Left renal cortex interstitium (tissue), 4 donors: ENCODE measurements around the gene GBE1. TPM values are rescaled to one million over a fixed set of nuclear protein-coding genes. Genes with fewer than 3 reads are reported as not detected.

Experiments used
- DNase-seq, 4 donors: peaks; one replicate each; pipeline ENCODE4 v3.0.0-alpha.2; 2013; ENCODE audit warnings: low read depth in 4 of 4, low spot score in 2 of 4, missing footprints in 1 of 4
- polyA plus RNA-seq, 4 donors: library from polyadenylated mRNA; unstranded; fragments of 120-200 nt; gene quantifications; one replicate each; pipeline ENCODE4 v1.2.1, GENCODE V29; 2013; ENCODE audit not compliant: insufficient read length in 4 of 4

GBE1 gene
- polyA plus RNA-seq, 4 donors, result 26.1 to 34.7 (median 28.8) TPM

DNA sequence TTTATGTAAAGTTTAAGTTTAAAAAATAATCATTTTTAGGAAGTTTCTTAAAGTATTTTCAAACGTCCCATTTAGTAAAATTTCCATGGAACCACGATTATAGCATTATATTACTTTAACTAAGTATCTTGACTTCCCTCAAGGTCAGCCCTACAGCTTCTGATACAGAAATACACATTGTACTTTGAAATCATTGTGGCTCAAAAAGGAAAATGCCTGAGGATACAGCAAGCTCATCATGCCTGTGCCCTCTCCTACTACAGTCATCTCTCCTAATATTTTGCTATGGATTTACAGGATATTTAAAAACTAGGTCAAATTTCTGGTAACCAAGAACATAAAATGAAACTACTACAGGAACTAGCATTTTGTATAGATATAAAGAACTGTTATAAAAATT is 51.8 kb downstream of the GBE1 start:
- no peak for DNase-seq

DNA sequence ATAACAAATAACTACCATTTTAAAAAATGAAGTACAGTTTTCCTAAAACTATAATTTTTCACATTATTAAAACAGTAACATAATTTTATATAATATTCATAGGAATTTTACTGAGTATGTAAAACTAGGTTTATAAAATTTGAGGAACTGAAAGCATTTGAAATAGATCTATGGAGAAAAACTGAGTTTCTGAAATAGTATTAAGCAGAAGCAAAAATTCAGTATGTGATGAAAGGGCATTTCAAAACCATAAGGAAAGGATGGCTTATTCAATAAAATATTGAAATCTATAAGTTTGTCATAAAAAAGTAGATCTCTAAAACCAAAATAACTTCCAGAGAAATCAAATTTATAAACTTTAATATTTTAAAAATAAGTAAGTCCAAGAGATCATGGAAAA is 53.4 kb downstream of the GBE1 start:
- no peak for DNase-seq

DNA sequence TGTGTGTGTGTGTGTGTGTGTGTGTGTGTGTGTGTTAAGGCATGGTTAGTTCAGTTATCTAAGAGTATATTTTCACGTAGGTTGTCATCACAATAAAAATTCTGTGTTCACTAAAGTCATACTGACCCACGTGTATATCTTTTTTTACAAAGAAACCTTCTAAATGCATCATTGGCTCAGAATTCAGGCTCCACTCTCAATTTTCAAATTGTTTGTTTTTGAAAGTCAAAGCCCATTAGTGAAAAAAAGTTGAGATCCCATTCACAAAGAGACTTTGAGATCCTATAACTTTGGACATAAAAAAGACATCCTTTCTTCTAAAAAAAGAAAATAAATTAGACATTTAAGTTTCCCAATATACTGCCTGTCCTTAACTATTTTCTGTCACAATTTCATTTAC is 59.3 kb downstream of the GBE1 start:
- no peak for DNase-seq

DNA sequence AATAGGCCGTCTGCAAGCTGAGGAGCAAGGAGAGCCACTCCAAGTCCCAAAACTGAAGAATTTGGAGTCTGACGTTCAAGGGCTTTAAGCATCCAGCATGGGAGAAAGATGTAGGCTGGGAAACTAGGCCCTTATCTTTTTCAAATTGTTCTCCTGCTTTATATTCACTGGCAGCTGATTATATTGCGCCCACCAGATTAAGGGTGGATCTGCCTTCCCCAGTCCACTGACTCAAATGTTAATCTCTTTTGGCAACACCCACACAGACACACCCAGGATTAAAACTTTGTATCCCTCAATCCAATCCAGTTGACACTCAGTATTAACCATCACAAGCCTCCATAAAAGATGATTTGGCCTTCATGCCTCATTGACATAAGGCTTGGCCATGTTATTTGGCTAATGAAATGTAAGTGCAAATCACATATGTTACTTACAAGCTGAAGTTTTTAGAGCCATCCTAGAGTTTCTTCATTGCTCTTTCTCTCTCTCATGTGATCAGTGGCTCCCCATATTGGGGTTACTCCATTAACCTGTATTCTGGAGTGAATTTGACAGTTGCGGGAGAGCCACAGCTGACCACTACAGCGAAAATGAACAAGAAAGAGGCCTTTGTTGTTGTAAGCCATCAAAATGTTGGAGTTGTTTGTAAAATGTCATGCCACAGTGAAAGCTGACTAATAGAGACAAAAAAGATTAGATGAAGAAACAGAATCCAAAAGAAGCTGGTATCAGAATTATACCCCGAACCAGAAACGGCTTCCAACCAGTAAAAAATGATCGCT is 61.7 kb downstream of the GBE1 start:
- no peak for DNase-seq

DNA sequence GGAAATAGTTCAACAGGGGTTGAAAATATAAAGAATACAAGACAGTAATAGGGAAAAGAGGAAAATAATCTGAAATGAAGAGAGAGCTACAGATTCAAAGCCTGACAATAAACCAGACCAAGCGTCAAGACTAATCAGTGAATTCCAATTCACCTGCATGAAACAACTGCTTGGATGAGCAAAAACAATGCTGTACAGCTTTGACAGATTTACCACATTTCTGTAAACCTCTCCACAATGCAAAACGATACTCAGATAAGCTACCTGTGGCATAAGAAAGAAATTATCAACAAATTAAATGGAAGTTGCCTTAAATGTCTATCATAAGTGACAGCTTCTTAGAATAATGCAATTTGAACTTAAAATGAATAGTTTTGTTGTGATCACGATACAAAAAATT is 65.4 kb downstream of the GBE1 start:
- DNase-seq, result no peak

DNA sequence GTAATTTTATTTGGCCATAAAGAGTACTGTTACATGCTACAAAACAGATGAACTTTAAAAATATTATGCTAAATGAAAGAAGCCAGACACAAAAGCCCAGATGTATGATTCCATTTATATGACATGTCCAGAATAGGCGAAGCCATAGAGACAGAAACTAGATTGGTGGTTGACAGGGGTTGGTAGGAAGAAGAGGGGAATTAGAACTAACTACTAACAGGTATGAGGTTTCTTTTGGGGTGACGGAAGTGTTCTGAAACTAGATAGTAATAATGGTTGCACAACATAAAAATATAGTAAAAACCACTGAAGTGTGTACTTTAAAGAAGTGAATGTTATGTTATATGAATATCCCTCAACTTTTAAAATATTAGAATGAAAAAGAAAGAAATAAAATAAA is 66.1 kb downstream of the GBE1 start:
- DNase-seq, result no peak

DNA sequence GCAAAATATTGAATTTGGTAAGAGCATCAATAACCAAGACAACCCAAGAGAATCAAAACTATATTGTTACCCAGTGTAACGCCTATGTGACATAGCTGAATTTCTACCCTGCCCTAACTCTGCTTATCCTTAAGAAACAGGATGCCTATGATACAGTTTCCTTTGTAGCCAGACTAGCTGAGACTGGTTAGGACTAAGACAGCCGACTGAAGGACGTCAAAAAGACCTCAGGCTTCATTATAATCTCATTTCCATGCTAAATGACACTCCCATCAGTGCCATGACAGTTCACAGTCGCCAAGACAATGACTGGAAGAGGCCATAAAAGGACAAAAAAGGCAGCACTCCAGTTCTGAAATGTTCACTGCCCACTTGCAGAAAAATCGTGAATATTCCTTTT is 66.8 kb downstream of the GBE1 start:
- no peak for DNase-seq

DNA sequence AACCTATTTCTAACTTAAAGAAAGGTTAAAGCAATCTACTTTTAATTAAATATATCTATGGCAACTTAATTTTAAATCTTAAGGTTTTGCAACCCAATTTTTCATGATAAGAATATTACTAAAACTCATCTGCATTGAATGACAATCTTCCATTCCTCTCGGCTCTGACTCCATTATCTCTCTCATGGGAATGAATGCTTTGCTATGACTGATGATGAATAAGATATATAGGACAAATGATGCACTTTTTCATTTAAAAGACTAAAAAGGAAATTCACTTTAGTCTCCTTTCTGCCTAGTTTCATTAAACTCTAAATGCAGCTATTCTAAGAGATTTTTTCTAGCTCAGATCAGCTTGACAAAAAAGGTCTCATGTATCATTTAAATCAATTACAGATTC is 68.7 kb downstream of the GBE1 start:
- no peak for DNase-seq

DNA sequence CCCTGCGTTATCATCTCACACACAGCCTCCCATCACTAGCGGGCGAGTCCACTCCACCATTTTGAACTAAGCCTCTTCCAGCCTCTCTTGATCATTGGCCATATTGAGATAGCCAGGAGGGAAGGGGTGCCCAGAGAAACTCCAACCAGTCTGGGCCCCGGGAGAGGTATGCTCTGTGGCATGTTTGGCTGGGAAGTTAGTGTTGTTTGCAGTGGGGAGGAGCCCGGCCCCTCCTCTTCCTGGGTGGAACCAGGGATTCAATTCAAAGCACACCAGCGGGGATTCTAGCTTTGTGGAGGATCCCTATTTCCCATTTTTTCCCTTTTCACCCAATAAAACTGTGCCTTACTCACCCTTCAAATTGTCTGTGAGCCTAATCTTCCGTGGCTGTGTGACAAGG is 71.8 kb downstream of the GBE1 start:
- DNase-seq, result no peak

DNA sequence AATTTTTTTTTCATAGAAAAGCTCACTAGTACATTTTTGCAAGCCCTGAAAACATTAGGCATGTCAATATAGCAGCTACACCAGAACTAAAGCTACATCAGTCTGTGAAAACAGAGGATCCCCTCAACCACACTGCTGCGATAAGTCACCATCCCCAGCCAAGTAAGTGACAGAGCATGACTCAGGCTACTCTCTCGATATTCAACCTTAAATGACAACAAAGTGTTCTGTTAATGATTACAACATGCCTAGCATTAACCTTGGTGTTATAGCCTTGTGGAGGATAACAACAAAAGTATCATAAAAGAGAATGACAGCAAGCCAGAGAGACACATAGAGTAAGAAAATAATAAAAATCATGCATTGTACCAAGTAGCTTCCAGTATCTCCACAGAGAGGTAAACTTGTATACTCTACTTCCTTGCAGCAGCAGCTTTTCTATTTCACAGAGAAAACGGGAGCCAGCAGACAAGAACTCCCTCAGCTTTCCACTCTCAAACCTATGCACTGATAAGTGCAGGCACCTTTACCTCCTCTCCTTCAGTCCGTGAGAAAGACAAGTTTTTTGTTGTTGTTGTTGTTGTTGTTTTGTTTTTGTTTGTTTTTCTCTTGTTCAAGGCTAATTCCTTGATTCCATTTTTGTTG is 76.6 kb downstream of the GBE1 start:
- DNase-seq, result no peak

DNA sequence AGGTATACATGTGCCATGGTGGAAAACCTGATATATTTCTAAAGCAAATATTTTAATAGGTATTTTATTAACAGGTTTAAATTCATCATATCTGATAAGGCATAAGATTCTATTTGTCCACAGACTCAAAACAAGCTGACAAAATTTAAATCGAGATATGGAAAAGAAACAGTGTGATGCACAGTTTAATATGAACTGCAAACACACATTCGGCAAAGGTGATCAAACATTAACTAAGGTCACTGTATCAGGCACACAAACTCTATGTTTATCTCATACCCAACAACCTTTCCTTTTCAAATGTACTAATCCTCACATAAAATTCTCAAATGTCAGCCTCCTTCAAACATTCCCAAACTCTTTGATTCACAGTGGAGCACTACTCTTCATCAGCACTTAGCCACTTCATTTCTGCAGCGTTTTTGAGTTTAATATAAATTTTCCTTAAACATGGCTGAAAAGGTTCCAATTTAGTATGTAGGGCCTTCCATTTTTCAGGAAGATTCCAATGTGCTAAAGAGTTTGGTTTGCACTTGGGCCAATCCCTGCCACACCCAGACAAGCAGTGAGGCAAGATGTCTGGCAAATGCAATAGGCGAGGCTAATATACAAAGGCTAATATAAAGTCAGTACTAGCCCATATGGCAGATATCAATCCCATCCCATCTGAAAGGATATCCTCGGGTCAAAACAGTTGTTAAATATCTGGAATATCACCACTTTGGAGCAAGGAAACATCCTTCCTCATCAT is 84.6 kb downstream of the GBE1 start:
- no peak for DNase-seq

DNA sequence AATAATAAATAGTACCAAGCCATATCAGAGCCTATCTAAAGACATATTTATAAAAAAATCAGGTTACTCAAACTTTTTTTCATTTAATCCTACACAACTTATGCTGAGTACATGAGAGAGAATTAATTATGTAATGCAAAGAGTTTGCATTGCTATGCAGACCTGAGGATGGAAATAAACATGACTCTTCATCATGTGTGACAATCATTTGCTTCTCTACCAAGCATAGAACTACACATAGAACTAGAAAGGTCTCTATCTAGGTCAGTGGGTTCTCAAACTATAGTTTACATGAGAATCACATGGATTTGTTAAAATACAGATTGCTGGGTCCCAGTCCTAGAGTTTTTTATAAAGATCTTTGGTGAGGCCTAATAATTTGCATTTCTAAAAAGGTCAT is 86.8 kb downstream of the GBE1 start:
- no peak for DNase-seq

DNA sequence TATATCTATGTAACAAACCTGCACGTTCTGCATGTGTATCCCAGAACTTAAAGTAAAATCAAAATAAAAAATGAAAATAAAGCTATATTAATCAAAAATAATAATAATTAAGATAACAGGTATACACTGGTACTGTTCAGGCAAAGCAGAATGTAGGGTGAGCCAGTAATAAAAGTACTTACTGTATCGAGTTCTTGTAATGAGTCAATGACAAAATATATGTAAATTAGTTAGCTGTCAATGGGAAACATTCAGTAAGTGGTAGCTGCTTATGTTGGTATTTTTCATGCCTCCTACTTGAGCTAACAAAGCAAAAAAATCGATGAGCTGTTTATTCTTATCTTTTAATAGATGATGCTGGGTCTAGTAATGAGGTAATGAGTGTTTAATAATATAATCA is 93.2 kb downstream of the GBE1 start:
- no peak for DNase-seq

DNA sequence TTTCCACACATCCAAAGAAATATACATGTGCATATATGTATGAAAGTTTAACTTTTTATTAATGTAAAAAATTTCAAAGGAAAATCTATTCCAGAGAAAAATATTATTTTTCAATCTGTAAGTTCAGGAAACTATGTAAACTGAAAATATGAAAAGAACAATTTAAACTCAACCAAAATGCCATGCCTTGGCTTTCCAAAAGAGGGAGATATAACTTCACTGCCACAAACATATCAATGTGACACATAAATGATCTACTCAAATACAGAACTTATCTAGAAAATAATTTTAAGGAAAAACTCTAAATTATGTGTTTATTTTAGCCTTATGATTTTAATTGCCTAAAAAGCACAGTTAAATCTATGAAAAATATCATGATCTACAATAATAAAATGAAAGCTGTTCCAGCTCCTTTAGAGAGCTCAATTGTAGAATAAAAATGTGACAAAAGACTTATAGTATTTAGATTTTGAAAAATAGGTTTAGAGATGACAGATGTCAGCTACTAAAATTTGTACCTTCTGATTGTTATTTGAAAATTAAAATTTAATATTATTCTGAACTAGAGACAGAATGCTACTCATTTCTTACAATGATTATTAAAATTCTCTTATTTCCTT is 94.8 kb downstream of the GBE1 start:
- no peak for DNase-seq

DNA sequence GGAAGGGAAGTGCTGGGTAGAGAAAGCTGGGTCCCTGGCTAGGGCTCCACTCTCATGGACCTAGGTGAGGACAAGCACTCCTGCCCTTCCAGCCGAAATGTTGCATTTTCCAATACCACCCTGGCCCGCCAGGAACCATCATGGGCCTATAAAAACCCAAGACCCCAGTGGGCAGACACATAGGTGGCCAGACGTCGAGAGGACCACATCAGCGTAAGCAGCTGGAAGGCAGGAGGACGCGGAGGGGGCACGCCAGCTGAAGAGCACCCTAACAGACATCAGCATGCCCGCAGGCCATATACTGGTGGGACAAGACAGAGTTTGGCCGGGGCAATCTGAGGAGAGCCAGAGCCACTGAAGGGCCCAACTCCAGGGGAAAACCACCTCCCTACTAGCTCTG is 98.3 kb downstream of the GBE1 start:
- DNase-seq, result no peak

DNA sequence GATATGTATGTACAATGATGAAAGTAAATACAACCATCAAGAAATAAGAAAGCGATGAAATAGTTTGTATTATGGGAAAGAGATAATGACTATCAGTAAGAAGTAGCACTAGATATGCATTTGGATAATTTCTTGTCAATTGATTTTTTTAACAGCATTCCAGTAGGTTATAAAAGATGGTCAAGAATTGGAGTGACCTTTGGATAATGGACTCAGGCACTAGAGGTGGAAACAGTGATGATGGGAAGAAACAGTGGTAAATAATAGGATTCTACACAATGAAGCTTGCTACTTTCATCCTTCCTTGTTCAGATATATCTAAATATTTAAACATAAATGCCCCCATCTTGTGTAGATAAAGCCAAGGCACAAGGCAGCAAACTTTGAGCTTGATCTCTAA is 101.4 kb downstream of the GBE1 start:
- no peak for DNase-seq

DNA sequence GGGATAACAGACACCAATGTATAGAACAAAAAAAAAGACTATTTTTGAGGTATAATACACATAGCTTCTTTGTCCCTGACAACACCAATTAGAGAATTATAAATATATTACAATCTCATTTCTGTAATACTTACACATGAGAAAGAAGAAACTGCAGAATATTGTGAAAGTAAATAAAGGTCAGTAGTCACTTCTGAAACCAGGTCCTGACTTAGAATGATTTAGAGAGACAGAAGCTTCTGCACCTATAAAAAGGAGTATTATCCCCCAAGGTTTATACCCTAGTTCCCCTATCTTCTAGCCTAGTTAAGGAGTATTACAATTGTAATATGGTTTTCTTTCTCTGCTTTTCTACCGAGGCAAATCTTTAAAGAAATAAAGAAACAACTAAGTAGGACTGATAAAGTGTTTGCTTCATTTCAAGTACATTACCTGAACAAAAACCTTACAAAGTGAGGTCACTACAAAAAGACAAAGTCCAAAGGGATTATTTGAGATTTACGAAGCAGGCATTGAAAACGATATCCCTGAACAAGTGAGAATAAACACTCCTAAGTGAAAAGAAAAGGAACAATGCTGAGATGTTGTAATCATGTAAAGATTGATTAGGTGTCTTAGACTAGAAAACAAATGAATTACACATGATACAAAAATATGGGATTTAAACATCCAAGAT is 103.0 kb downstream of the GBE1 start:
- DNase-seq, result no peak

DNA sequence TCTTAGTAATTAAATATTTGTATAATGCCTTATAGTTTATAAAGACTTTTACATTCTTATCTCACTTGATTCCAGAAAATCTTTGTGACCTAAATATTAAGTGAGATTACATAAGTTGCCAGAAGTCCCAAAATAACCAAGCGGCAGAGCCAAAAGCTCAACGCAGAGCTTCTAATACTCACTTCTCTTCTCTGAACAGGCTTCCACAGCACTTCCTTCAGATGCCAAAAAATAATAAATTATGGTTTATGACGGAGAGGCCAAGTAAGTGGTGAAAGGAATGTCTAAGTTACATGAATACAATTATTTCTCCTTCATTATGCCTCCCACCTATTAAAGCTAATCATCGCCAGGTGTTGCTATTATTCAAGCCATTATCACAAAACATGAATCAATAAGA is 110.3 kb downstream of the GBE1 start:
- no peak for DNase-seq

DNA sequence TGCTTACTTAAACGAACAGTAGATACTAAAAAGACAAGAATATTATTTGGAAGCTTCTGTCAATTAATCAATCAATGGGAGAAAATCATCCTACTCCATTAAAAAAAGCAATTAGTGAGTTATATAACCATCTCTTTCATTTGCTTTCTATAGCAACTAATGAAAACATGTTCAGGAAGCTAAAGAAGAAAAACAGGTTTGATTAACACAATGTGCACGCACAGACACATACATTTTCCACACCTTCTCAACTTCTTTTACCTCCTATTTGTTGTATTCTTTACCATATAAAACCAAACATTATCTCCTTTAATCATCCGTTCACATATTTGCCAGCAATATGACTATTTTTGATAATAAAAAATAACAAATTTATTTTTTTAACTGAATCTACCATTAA is 111.3 kb downstream of the GBE1 start:
- DNase-seq, result no peak

DNA sequence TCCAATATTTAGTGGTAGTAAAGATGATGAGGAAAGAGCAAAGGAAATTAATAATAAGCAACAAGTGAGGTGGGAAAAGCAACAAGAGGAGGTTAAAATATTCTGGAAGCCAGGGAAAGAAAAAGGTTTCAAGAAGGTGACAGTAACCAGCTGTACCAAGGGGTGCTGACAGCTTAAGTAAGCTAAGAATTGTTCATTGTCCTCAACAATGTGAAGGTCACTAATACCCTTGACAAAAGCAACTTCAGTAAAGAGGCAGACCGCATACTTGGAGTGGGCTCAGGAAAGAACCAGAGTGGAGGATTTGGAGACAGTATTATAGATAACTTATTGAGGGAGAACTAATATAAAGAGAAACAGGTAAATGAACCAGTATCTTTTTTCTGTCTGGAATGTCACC is 116.2 kb downstream of the GBE1 start:
- DNase-seq, result no peak

DNA sequence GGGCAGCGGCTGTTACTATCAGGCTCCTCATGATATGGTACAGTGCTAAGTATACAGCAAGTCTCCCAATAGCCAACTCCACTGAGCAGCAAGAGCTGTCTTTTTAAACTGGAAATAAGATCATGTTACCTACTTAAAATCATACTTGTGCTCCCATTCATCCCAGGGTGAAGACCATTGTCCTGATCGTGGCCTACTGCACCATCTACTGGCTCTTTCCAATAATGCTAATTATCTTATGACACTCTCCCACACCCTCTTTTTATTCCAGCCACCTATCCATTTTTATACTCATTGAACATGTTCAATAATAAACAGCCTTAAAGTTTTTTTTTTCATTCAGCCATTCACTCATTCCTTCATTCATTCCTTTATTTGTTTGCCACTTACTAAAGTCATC is 117.7 kb downstream of the GBE1 start:
- DNase-seq, result no peak
